Frontal cortex (tissue), 4 donors: Measurements from ENCODE around the gene MOCS3. TPM values are rescaled to one million over a fixed set of nuclear protein-coding genes. Genes with fewer than 3 reads are reported as not detected.

ENCODE experiments used
- DNase-seq, 2 donors: peaks; one replicate each; pipeline ENCODE4 v3.0.0; 2012; ENCODE audit warnings: low spot score in 2 of 2
- FAIRE-seq: peaks from 2 replicates; lab custom pipeline; 2012; peaks lifted over from hg19 to GRCh38; lab: Jason Lieb, UNC
- total RNA-seq: library from RNA; depleted of rRNA; stranded (reverse); fragments of >200 nt; gene quantifications from one replicate; pipeline ENCODE4 v1.2.3, GENCODE V29; 2014
- donor health status: control.
- donor health status: control.
- donor health status: control.

Gene MOCS3
- total RNA-seq, 1 donor from 2014 or later, result 9.4 TPM

DNA sequence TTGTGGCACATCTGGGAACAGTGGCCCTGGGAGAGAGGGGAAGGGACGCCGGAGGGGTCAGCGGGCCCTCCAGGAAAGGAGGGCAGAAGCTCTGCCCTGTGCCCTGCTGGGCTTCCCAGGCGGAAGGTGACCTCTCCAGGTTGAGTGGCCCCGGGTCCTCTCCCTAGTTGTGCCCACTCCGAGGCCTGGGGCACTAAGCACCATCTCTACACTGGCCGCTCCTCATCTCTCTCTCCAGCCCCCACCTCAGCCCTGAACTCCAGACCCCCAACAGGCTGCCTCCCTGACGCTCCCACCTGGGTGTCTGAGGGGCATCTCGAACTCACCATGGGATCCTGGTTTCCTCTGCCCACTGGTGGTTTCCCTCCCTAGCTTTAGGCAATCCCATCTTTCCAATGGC lies 46.2 kb downstream of the MOCS3 start:
- DNase-seq (no peak), FAIRE-seq (no peak)

DNA sequence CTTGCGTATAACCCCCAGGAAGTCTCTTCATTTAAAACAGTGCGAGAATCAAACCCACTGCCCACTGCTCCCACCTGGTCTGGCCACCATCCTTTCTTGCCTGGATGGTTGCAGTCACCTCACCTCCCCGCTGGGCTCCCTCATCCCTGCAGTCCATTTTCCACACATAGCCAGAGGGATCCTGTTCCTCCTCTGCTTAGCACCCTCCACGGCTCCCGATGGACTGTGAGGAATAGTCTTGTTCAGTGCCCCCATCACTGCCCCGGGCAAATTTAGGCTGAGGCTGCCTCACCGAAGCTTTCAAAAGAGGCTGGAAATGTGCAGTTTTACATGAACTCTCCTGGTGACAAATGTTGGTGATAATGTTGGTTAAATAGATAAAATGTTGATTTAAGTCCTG lies 46.6 kb downstream of the MOCS3 start:
- DNase-seq, result no peak

DNA sequence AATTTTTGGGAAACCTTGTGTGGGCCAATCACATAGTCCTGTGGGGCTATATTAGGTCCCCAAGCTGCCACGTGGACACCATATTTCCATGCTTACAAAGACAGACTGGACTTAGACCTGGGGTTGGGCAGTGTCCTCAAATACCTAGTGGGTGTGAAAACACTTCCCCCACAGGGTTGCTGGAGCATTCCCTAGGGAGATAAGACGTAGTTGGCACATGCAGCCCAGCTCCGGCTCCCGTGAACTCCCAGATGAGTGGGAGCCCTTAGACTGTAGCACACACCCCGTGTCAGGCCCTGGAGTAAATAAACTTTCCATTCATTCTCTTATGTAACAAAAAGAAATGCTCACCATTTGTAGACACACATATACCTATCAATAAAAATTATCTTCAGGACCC lies 50.1 kb downstream of the MOCS3 start:
- DNase-seq (no peak), FAIRE-seq (no peak)

More for the DNA sequence above, 46.6 kb downstream of the MOCS3 start:
- FAIRE-seq, result no peak

DNA sequence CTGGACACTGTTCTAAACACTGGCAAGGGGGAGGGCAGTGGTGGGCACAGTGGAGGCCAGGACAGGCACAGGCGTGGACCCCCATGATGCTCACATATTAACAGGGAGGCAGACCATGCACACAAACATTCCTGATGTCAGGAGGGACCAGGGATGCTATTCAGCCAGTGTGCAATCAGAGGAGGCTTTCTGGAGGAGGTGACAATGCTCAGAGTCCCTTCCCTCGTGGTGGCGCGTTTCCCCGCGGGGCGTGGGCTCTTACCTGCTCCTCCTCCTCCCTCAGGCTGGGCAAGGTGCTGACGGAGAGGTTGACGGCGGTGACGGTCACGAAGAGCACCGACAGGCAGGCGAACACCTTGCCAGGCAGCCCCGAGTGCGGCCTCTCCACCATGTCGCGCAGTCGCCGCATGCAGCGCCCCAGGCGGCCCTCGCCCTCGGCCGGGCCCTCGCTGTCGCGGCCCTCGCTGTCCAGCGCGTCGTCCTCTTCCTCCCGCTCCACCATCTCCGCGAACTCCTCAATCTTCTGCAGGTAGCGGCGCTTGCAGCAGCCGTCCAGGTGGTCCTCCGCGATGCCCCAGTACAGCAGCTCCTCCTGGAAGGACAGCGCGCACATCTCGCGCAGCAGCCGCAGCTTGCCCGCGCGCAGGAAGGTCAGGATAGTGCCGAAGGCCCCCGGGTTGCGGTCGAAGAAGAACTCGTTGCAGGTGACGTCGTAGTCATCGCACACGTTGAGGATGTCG lies 50.9 kb downstream of the MOCS3 start:
- DNase-seq (no peak), FAIRE-seq (no peak)

DNA sequence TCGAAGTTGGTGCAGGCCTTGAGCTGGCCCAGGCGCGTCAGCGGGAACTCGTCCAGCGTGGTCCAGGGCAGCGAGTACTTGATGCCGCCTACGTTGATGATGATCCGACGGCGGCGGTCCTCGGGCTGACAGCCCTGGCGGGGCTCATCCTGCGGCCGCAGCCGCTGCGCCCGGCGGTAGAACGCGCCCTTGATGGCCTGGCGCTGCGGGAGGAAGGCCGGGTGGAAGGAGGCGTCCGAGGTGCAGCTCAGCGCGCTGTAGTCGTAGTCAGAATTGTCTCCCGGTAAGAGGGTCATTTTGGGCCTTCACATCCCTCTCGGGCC lies 51.4 kb downstream of the MOCS3 start:
- DNase-seq (no peak), FAIRE-seq (no peak)

DNA sequence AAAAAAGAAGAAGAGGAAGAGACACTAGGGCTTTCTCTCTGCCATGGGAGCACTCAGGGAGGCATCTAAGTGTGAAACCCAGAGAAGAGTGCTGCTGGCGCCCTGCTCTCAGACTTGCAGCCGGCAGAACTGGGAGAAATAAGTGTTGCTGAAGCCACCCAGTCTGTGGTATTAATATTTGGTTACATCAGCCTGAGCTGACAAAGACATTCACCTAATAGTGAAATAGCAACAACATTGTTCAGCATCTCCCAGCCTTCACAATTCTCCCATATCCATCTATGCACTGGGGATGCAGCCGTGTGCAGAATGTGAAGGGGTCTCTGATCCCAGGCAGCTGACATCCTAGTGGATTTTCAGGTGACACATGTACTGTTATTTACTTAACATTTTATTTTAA lies 52.3 kb downstream of the MOCS3 start:
- no peak for DNase-seq
- FAIRE-seq, result no peak

DNA sequence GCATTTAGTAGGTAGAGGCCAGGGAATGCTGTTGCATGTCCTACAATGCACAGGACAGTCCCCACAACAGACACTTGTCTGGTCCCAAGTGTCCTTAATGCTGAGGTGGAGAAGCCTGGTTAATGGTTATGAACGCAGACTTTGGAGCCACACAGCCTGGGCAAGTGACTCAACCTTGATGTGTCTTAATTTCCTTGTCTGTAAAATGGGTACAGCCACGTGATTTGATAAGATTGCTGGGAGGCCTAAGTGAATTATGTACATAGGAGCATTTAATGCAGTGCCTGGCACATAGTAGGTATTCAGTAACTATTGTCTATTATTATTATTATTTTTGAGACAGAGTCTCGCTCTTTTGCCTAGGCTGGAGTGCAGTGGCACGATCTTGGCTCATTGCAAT lies 52.9 kb downstream of the MOCS3 start:
- DNase-seq, result no peak
- no peak for FAIRE-seq

DNA sequence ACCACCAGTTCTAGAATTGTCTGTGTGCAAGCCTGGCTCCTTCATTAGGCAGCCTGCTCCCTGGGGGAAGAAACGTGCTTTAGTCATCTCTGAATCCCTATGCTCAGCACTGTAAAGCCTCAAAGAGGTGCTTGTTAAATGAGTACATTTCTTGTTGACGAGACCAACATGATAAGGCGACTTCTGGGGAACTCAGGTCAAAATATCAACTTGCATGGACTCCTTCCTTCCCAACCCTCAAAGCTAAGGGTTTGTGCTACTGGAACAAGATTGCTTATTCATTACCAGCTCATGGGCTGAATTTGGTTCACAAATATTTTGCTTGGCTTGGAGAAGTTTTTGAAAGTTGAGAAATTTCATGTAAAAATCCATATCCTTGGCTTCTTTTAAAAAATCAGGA lies 53.7 kb downstream of the MOCS3 start:
- no peak for DNase-seq
- FAIRE-seq, result no peak

Other genes with a start within 250 kb of the MOCS3 start
- 20.4 TPM for gene PARD6B, start 227.2 kb upstream of the MOCS3 start, total RNA-seq
- gene BCAS4, start 163.8 kb upstream of the MOCS3 start, total RNA-seq, result 11.4 TPM
- 68.1 TPM for gene ADNP, start 27.4 kb upstream of the MOCS3 start, total RNA-seq
- 41.2 TPM for gene DPM1, start 286 bp upstream of the MOCS3 start, total RNA-seq
- 22.4 TPM for gene KCNG1, start 64.3 kb downstream of the MOCS3 start, total RNA-seq